H1 (cell line): Measurements from ENCODE around the gene PTPN3. TPM values are rescaled to one million over a fixed set of nuclear protein-coding genes. Genes with fewer than 3 reads are reported as not detected.

ENCODE experiments used
- ATF2 ChIP-seq: IDR thresholded peaks from 2 replicates; pipeline ENCODE4 v1.6.1; 2012; ENCODE audit warnings: low read length, inconsistent platforms
- polyA plus RNA-seq, 7 experiments: library from polyadenylated mRNA; depleted of rRNA in 3 of 7; stranded (reverse) in 5 of 7; unstranded in 2 of 7; fragments of >200 nt in 5 of 7; fragments of 200-250 nt in 2 of 7; gene quantifications; 1 replicate in 5 of 7; 2 replicates in 1 of 7; 4 replicates in 1 of 7; pipeline versions ENCODE4 v1.2.1 to v1.2.3, GENCODE V29; 2011 to 2013; ENCODE audit warnings: missing spikeins in 2 of 7, mixed read lengths in 2 of 7
- total RNA-seq: library from RNA; stranded (reverse); fragmentation: NEBNext Ultra II Directional; extraction: Animal tissue kit (Norgen Biotek cat#: 25700); gene quantifications from 2 replicates; pipeline ENCODE4 v1.2.1, GENCODE V29; 2021

Gene PTPN3
- total and polyA plus RNA-seq, 2 of the 8 experiments (the other 6 are each of a cell fraction or from before 2014, with no cell fraction given), result 2.9 to 3.7 TPM

- TF ChIP-seq ATF2, result no peak
- TF ChIP-seq, all 59 proteins: peak for 0
Observed at GRCh38 chr9:109417585-109418544, 80.2 kb downstream of the PTPN3 start (continued).
